DND-41 (cell line): ENCODE data around the gene UGDH.
"Not testable (repeated sequence)": the region's sequence is repeated elsewhere in the genome, so short reads cannot be mapped to it uniquely, and the experiment has no call there.

ENCODE experiments used
- ATAC-seq: fragments of 200-7000 bp; cut with Tn5 transposase; 3 replicates; pipeline ENCODE4 v1.9.1; 2021; ENCODE audit warnings: low read depth; ENCODE audit not compliant: insufficient read depth
- DNase-seq: peaks from one replicate; pipeline ENCODE4 v3.0.0-alpha.2; 2020
- H2AFZ ChIP-seq: 2 replicates; pipeline ENCODE4 v1.6.0; 2012; ENCODE audit warnings: low read depth, low read length
- H3K27ac ChIP-seq: 2 replicates; pipeline ENCODE4 v1.5.1; 2012; ENCODE audit warnings: low read length, inconsistent platforms
- H3K27me3 ChIP-seq: fragments of 200-600 bp; sonication (generic); 2 replicates; pipeline ENCODE4 v1.6.0; 2012; ENCODE audit warnings: low read length, mild to moderate bottlenecking, inconsistent platforms; ENCODE audit not compliant: insufficient read depth, poor library complexity
- H3K36me3 ChIP-seq: 2 replicates; pipeline ENCODE4 v1.5.1; 2012; ENCODE audit warnings: low read length, inconsistent platforms; ENCODE audit not compliant: insufficient read depth
- H3K4me1 ChIP-seq: 2 replicates; pipeline ENCODE4 v1.5.1; 2012; ENCODE audit warnings: mild to moderate bottlenecking, low read length; ENCODE audit not compliant: insufficient read depth
- H3K4me2 ChIP-seq: 2 replicates; pipeline ENCODE4 v1.6.0; 2012; ENCODE audit warnings: mild to moderate bottlenecking, moderate library complexity, low read length, inconsistent platforms; ENCODE audit not compliant: insufficient read depth
- H3K4me3 ChIP-seq, 2 experiments: fragments of 200-600 bp in 1 of 2; shearing (Covaris generic) in 1 of 2; 2 replicates each; pipeline ENCODE4 v1.5.1; 2012 to 2016; ENCODE audit warnings: inconsistent platforms in 2 of 2, low read length in 2 of 2, mild to moderate bottlenecking in 2 of 2, low read depth in 1 of 2, moderate library complexity in 1 of 2
- H3K79me2 ChIP-seq: 2 replicates; pipeline ENCODE4 v1.6.0; 2012; ENCODE audit warnings: low read length, inconsistent platforms; ENCODE audit not compliant: insufficient read depth
- H3K9ac ChIP-seq: 2 replicates; pipeline ENCODE4 v1.6.0; 2012; ENCODE audit warnings: low read depth, mild to moderate bottlenecking, inconsistent platforms, low read length, moderate library complexity
- H3K9me3 ChIP-seq: 2 replicates; pipeline ENCODE4 v1.5.1; 2012; ENCODE audit warnings: low read length, moderate library complexity, mild to moderate bottlenecking, inconsistent platforms; ENCODE audit not compliant: insufficient read depth, severe bottlenecking
- H4K20me1 ChIP-seq: 2 replicates; pipeline ENCODE4 v1.6.0; 2012; ENCODE audit warnings: low read length; ENCODE audit not compliant: insufficient read depth
- CTCF ChIP-seq: IDR thresholded peaks from 2 replicates; pipeline ENCODE4 v1.5.1; 2012; ENCODE audit warnings: borderline replicate concordance, low read length, moderate library complexity, mild to moderate bottlenecking; ENCODE audit not compliant: poor library complexity, severe bottlenecking; ENCODE audit errors: extremely low read depth
- EZH2 ChIP-seq: IDR thresholded peaks from 3 replicates; pipeline ENCODE4 v1.6.1; 2012; ENCODE audit warnings: borderline replicate concordance, low read depth, mild to moderate bottlenecking, moderate library complexity, low read length, inconsistent platforms; ENCODE audit not compliant: severe bottlenecking

UGDH gene

GRCh38 chr4:39533541-39533940 is 6.3 kb upstream of the UGDH start:
- DNase-seq (no peak), ATAC-seq (no peak)
- peaks cover 13% of the 10 kb centered on the region for H3K9me3 ChIP-seq
- peaks cover under 1% of the 10 kb centered on the region; the same call in 1 of the 2 replicates for H3K4me1 ChIP-seq
- no peak overlapping the region for H3K4me3 ChIP-seq
- H3K36me3 ChIP-seq: no peaks in the 10 kb centered on the region
- no peaks in the 10 kb centered on the region for H4K20me1 ChIP-seq
- H2AFZ ChIP-seq: no peak overlapping the region
- no peak overlapping the region for H3K9ac ChIP-seq
- H3K4me2 ChIP-seq: no peak overlapping the region
- TF ChIP-seq EZH2: no peak
- no peak for TF ChIP-seq CTCF
- H3K27ac ChIP-seq: no peak overlapping the region
- no peaks in the 10 kb centered on the region for H3K79me2 ChIP-seq
- H3K27me3 ChIP-seq: no peaks in the 10 kb centered on the region

GRCh38 chr4:39532237-39532636 is 5.0 kb upstream of the UGDH start:
- H3K4me3 ChIP-seq, H3K79me2 ChIP-seq, H3K9ac ChIP-seq, H3K36me3 ChIP-seq, H3K27ac ChIP-seq, H3K27me3 ChIP-seq, DNase-seq, ATAC-seq, H3K4me2 ChIP-seq, H2AFZ ChIP-seq, H4K20me1 ChIP-seq: not testable (repeated sequence)
- Histone ChIP-seq H3K4me1 (peaks cover 10% of the 10 kb centered on the region), H3K9me3 (peaks cover 13% of the 10 kb centered on the region)

- Histone ChIP-seq H3K27ac (no peak overlapping the region), H2AFZ (no peak overlapping the region), H3K4me1 (peaks cover 23% of the 10 kb centered on the region), H3K4me3 (no peak overlapping the region), H3K27me3 (no peaks in the 10 kb centered on the region), H3K36me3 (no peaks in the 10 kb centered on the region), H4K20me1 (no peaks in the 10 kb centered on the region), H3K9ac (no peak overlapping the region), H3K9me3 (peaks cover 13% of the 10 kb centered on the region), H3K4me2 (no peak overlapping the region), H3K79me2 (no peaks in the 10 kb centered on the region)
- no peak for ATAC-seq
- no peak for DNase-seq
- TF ChIP-seq EZH2 (no peak), CTCF (no peak)
Observed at GRCh38 chr4:39530682-39531081, 3.4 kb upstream of the UGDH start.

GRCh38 chr4:39529534-39529933 is 2.3 kb upstream of the UGDH start:
- Histone ChIP-seq H3K79me2 (no peaks in the 10 kb centered on the region), H3K36me3 (no peaks in the 10 kb centered on the region), H3K9ac (no peak overlapping the region), H3K4me3 (no peak overlapping the region), H4K20me1 (no peaks in the 10 kb centered on the region), H3K27ac (no peak overlapping the region), H3K4me1 (peaks cover 24% of the 10 kb centered on the region), H3K9me3 (peaks cover 13% of the 10 kb centered on the region), H3K4me2 (no peak overlapping the region), H2AFZ (no peak overlapping the region), H3K27me3 (no peaks in the 10 kb centered on the region)
- ATAC-seq (no peak), DNase-seq (no peak)
- TF ChIP-seq CTCF (no peak), EZH2 (no peak)
